IMR-90 (cell line): Measurements from ENCODE around the gene SESN1. TPM values are rescaled to one million over a fixed set of nuclear protein-coding genes. Genes with fewer than 3 reads are reported as not detected.

Source experiments
- ATAC-seq: fragments of 200-7000 bp; cut with Tn5 transposase; 2 replicates; pipeline ENCODE4 v1.9.1; 2020; ENCODE audit warnings: low read depth, mild to moderate bottlenecking, moderate library complexity
- BruUV-seq: library from RNA; stranded (reverse); fragments of 400-500 nt; replicated peaks from 2 replicates; lab custom pipeline; 2021; lab: Mats Ljungman, UMichigan
- CTCF ChIA-PET: fragments of 300-600 bp; formaldehyde crosslinking; extraction: SDS; loops from one replicate; lab custom pipeline; 2021; ENCODE audit warnings: antibody characterized with exemption; lab: Yijun Ruan, JAX
- POLR2A ChIA-PET: fragments of 300-600 bp; sonication (Branson Sonifier 250); formaldehyde crosslinking; loops from one replicate; lab custom pipeline; 2022; ENCODE audit warnings: antibody characterized with exemption; ENCODE audit not compliant: unreplicated experiment; lab: Charles Lee
- DNase-seq: peaks from one replicate; pipeline ENCODE4 v3.0.0; 2013
- H2AFZ ChIP-seq: replicated peaks from 2 replicates; pipeline ENCODE3; 2013; ENCODE audit warnings: low read length, mild to moderate bottlenecking; ENCODE audit not compliant: poor library complexity
- H2AK5ac ChIP-seq: 2 replicates; pipeline ENCODE4 v1.6.1; 2013; ENCODE audit warnings: low read depth, low read length, inconsistent platforms
- H2AK9ac ChIP-seq: replicated peaks from 2 replicates; pipeline ENCODE3; 2013; ENCODE audit warnings: mild to moderate bottlenecking, low read depth, low read length, moderate library complexity; ENCODE audit not compliant: poor library complexity
- H2BK120ac ChIP-seq: 2 replicates; pipeline ENCODE4 v1.6.1; 2013; ENCODE audit warnings: low read depth, low read length, inconsistent platforms
- H2BK15ac ChIP-seq: 3 replicates; pipeline ENCODE4 v1.6.1; 2013; ENCODE audit warnings: low read depth, low read length, inconsistent platforms
- H2BK20ac ChIP-seq: 2 replicates; pipeline ENCODE4 v1.6.1; 2013; ENCODE audit warnings: low read depth, mild to moderate bottlenecking, inconsistent platforms, low read length, moderate library complexity
- H2BK5ac ChIP-seq: 2 replicates; pipeline ENCODE4 v1.6.1; 2013; ENCODE audit warnings: mild to moderate bottlenecking, low read depth, low read length, inconsistent platforms; ENCODE audit not compliant: poor library complexity, severe bottlenecking
- H3K14ac ChIP-seq: replicated peaks from 2 replicates; pipeline ENCODE4 v1.6.1; 2013; ENCODE audit warnings: low read depth, low read length, inconsistent platforms
- H3K18ac ChIP-seq: 2 replicates; pipeline ENCODE4 v1.6.1; 2013; ENCODE audit warnings: low read depth, low read length, control low read depth
- H3K23ac ChIP-seq: 2 replicates; pipeline ENCODE4 v1.6.1; 2013; ENCODE audit warnings: low read depth, low read length, inconsistent platforms
- H3K27ac ChIP-seq: 2 replicates; pipeline ENCODE4 v1.5.1; 2013; ENCODE audit warnings: mild to moderate bottlenecking, control low read depth, low read length; ENCODE audit not compliant: insufficient read depth
- H3K27me3 ChIP-seq: 2 replicates; pipeline ENCODE4 v1.6.1; 2013; ENCODE audit warnings: low read length; ENCODE audit not compliant: control insufficient read depth, insufficient read depth
- H3K36me3 ChIP-seq: 2 replicates; pipeline ENCODE4 v1.6.1; 2013; ENCODE audit warnings: low read length, mixed read lengths; ENCODE audit not compliant: control insufficient read depth, insufficient read depth
- H3K4ac ChIP-seq: 2 replicates; pipeline ENCODE4 v1.6.1; 2013; ENCODE audit warnings: low read depth, low read length, inconsistent platforms
- H3K4me1 ChIP-seq: 2 replicates; pipeline ENCODE4 v1.6.1; 2013; ENCODE audit warnings: low read length, mixed read lengths; ENCODE audit not compliant: control insufficient read depth, insufficient read depth
- H3K4me2 ChIP-seq: 2 replicates; pipeline ENCODE4 v1.6.1; 2013; ENCODE audit warnings: low read depth, mild to moderate bottlenecking, control low read depth, low read length, moderate library complexity
- H3K4me3 ChIP-seq: 2 replicates; pipeline ENCODE4 v1.5.1; 2013; ENCODE audit warnings: low read depth, mild to moderate bottlenecking, control low read depth, low read length, moderate library complexity; ENCODE audit not compliant: insufficient read depth
- H3K56ac ChIP-seq: 2 replicates; pipeline ENCODE4 v1.6.1; 2013; ENCODE audit warnings: low read length, inconsistent platforms; ENCODE audit not compliant: insufficient read depth; ENCODE audit errors: extremely low read depth
- H3K79me1 ChIP-seq, 2 experiments: 2 replicates each; pipeline ENCODE4 v1.6.1; 2013; ENCODE audit warnings: low read length in 2 of 2, inconsistent platforms in 1 of 2, low read depth in 1 of 2
- H3K9ac ChIP-seq: 2 replicates; pipeline ENCODE4 v1.6.1; 2013; ENCODE audit warnings: low read depth, low read length, control low read depth
- H3K9me1 ChIP-seq: 2 replicates; pipeline ENCODE4 v1.6.1; 2013; ENCODE audit warnings: low read length, inconsistent platforms; ENCODE audit not compliant: insufficient read depth
- H3K9me3 ChIP-seq: 2 replicates; pipeline ENCODE4 v1.6.1; 2013; ENCODE audit warnings: low read length; ENCODE audit not compliant: control insufficient read depth, insufficient read depth
- H4K20me1 ChIP-seq: 2 replicates; pipeline ENCODE4 v1.6.1; 2013; ENCODE audit warnings: low read length, inconsistent platforms; ENCODE audit not compliant: insufficient read depth
- H4K5ac ChIP-seq: 2 replicates; pipeline ENCODE4 v1.6.1; 2013; ENCODE audit warnings: mild to moderate bottlenecking, low read depth, low read length, control low read depth
- H4K8ac ChIP-seq, 2 experiments: 2 replicates each; pipeline ENCODE4 v1.6.1; 2013; ENCODE audit warnings: low read depth in 2 of 2, low read length in 2 of 2, control low read depth in 1 of 2, inconsistent platforms in 1 of 2
- H4K91ac ChIP-seq: 2 replicates; pipeline ENCODE4 v1.6.1; 2013; ENCODE audit warnings: low read depth, low read length, inconsistent platforms; ENCODE audit not compliant: insufficient read depth
- BHLHE40 ChIP-seq: fragments of 150-350 bp; IDR thresholded peaks from 2 replicates; pipeline ENCODE4 v1.6.1; 2016; ENCODE audit warnings: mild to moderate bottlenecking, low read depth, low read length
- CEBPB ChIP-seq: IDR thresholded peaks from 2 replicates; pipeline ENCODE4 v1.6.1; 2012; ENCODE audit warnings: low read depth, low read length, improper control_type of control experiment
- CHD1 ChIP-seq: IDR thresholded peaks from 2 replicates; pipeline ENCODE4 v1.6.1; 2012; ENCODE audit warnings: low read depth, low read length, improper control_type of control experiment
- CTCF ChIP-seq: conservative IDR thresholded peaks from 2 replicates; pipeline ENCODE4 v1.5.1; 2012; ENCODE audit warnings: mild to moderate bottlenecking, low read depth, low read length, improper control_type of control experiment
- FOS ChIP-seq: fragments of 150-350 bp; IDR thresholded peaks from 2 replicates; pipeline ENCODE4 v1.6.1; 2016; ENCODE audit warnings: low read depth, low read length
- MAFK ChIP-seq: IDR thresholded peaks from 2 replicates; pipeline ENCODE4 v1.6.1; 2012; ENCODE audit warnings: low read depth, low read length, improper control_type of control experiment
- MAZ ChIP-seq: IDR thresholded peaks from 2 replicates; pipeline ENCODE4 v1.6.1; 2012; ENCODE audit warnings: low read depth, mild to moderate bottlenecking, low read length, improper control_type of control experiment, moderate library complexity, borderline replicate concordance
- NFE2L2 ChIP-seq: fragments of 150-350 bp; IDR thresholded peaks from 2 replicates; pipeline ENCODE4 v1.6.1; 2016; ENCODE audit warnings: low read depth, mild to moderate bottlenecking, low read length
- POLR2A ChIP-seq: IDR thresholded peaks from 2 replicates; pipeline ENCODE4 v1.6.1; 2012; ENCODE audit warnings: mild to moderate bottlenecking, low read depth, low read length
- RAD21 ChIP-seq: IDR thresholded peaks from 2 replicates; pipeline ENCODE4 v1.6.1; 2012; ENCODE audit warnings: low read length, improper control_type of control experiment
- RCOR1 ChIP-seq: IDR thresholded peaks from 2 replicates; pipeline ENCODE4 v1.6.1; 2012; ENCODE audit warnings: mild to moderate bottlenecking, low read length, improper control_type of control experiment; ENCODE audit not compliant: insufficient replicate concordance
- RFX5 ChIP-seq: IDR thresholded peaks from 2 replicates; pipeline ENCODE4 v1.8.0; 2012; ENCODE audit warnings: low read depth, mild to moderate bottlenecking, low read length, moderate library complexity
- SMC3 ChIP-seq: fragments of 150-350 bp; IDR thresholded peaks from 2 replicates; pipeline ENCODE4 v1.6.1; 2016; ENCODE audit warnings: low read depth, mild to moderate bottlenecking, antibody characterized with exemption, low read length, moderate library complexity
- USF2 ChIP-seq: fragments of 150-350 bp; IDR thresholded peaks from 2 replicates; pipeline ENCODE4 v1.6.1; 2017; ENCODE audit warnings: mild to moderate bottlenecking, antibody characterized with exemption, low read length, low read depth
- WGBS, 2 experiments: methylation state at CpG; one replicate each; pipeline versions ENCODE4 v1.1.5 to v1.1.7; 2013; ENCODE audit warnings: missing lambda C conversion rate in 2 of 2; ENCODE audit not compliant: insufficient read length in 1 of 2; ENCODE audit errors: extremely low coverage in 2 of 2; 5-methylcytosine and 5-hydroxymethylcytosine counted together
- dilution Hi-C: fragments of 300-500 bp; cut with HindIII; formaldehyde crosslinking; loops from one replicate; pipeline ENCODE4 v1.14.3; 2018; ENCODE audit warnings: low sequenced_read_pairs; ENCODE audit not compliant: unreplicated experiment
- in situ Hi-C: fragments of 300-500 bp; cut with MboI; formaldehyde crosslinking; loops from 3 replicates; pipeline ENCODE4 v1.14.3; 2019; ENCODE audit warnings: low sequenced_read_pairs, inconsistent platforms, mixed read lengths
- intact Hi-C: fragments of 100-400 bp; cut with micrococcal nuclease; formaldehyde crosslinking; loops from 2 replicates; pipeline ENCODE4 v1.10.0; 2022
- polyA plus RNA-seq, 3 experiments: library from polyadenylated mRNA; depleted of rRNA; stranded (reverse); fragments of >200 nt; gene quantifications; 2 replicates each; pipeline ENCODE4 v1.2.3, GENCODE V29; 2012; ENCODE audit warnings: low replicate concordance in 1 of 3
- total RNA-seq: library from RNA; depleted of rRNA; stranded (reverse); fragments of >200 nt; gene quantifications from 2 replicates; pipeline ENCODE4 v1.2.3, GENCODE V29; 2012
- TF ChIP-seq, protein P1 (sequence below): fragments of 150-350 bp; IDR thresholded peaks from 2 replicates; pipeline ENCODE4 v1.6.1; 2016; ENCODE audit warnings: low read depth, mild to moderate bottlenecking, low read length, moderate library complexity, borderline replicate concordance

Gene SESN1
- total and polyA plus RNA-seq, 2 of the 4 experiments (the other 2 are of a cell fraction) = 9.7 to 16.7 TPM

DNA sequence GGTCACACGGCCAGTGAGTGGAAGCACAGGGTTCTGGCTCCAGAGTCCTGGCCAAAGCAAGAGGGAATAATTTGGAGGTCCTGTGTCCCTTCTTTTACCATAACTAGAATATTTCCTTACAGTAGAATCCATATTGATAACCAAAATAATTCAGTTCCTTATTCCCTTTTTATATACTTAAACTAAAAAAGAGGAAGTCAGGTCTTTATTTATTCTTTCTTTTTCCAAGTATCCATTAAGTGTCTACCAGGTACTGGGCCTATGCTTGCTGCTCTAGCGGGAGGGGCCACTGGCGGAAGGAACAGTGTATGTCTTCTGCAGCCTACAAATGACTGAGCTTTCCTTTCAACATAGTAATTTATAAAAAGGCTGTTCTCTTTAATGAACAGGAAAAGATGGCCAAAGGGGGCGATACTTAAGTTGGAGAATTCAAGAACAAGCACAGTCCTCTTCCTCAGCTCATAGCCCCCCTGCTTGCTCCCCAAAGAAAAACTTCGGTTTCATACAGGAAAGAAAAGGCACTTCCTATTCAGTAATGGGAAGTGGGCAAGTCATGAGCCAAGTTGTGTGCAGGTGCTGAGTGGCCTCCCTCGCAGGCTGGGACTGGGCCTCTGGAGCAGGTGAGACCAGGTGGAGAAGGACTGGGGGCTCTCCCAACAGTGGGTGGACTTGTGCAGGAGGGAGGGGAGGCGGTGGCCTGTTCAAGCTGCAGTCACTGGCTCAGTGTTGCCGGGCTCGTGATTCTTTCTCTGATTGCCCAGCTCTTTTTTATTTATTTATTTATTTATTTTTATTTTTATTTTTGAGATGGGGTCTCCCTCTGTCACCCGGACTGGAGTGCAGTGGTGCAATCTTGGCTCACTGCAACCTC is 135.5 kb downstream of the SESN1 start:
- Histone ChIP-seq H3K4ac (no peak overlapping the region), H2BK20ac (no peak overlapping the region), H3K27ac (no peak overlapping the region), H2BK120ac (no peak overlapping the region), H2AK9ac (no peak overlapping the region), H3K4me2 (no peak overlapping the region), H2BK5ac (no peak overlapping the region), H3K23ac (no peak overlapping the region), H4K91ac (no peak overlapping the region), H3K79me1 (no peaks in the 10 kb centered on the region), H2AK5ac (no peak overlapping the region), H3K9me1 (no peaks in the 10 kb centered on the region; the same call in none of the 2 replicates), H4K5ac (no peak overlapping the region), H3K9me3 (no peaks in the 10 kb centered on the region), H2BK15ac (no peak overlapping the region), H3K14ac (no peak overlapping the region), H3K36me3 (no peaks in the 10 kb centered on the region), H2AFZ (no peak overlapping the region), H4K20me1 (no peaks in the 10 kb centered on the region), H3K4me3 (no peak overlapping the region), H3K9ac (no peak overlapping the region), H3K4me1 (no peaks in the 10 kb centered on the region), H3K56ac (no peak overlapping the region), H4K8ac (no peak overlapping the region), H3K27me3 (no peaks in the 10 kb centered on the region), H3K18ac (no peak overlapping the region)
- 100% methylated on average over 1 of the region's 10 CpGs; no CpG with 5 or more reads in 1 of the 2 experiments for WGBS, 2 experiments
- intact Hi-C loops = no loop called here
- ChIA-PET POLR2A (no interaction called here), CTCF (no interaction called here)
- dilution Hi-C loops = no loop called here
- DNase-seq (no peak), ATAC-seq (no peak)
- BruUV-seq = no TSS peak
- in situ Hi-C loops = no loop called here
- TF ChIP-seq CTCF (no peak), USF2 (no peak), MAFK (no peak), CEBPB (no peak), MAZ (no peak), RCOR1 (no peak), BHLHE40 (no peak), FOS (no peak), CHD1 (no peak), RFX5 (no peak), RAD21 (no peak), SMC3 (no peak), NFE2L2 (no peak), POLR2A (no peak)
- TF ChIP-seq, protein P1, sequence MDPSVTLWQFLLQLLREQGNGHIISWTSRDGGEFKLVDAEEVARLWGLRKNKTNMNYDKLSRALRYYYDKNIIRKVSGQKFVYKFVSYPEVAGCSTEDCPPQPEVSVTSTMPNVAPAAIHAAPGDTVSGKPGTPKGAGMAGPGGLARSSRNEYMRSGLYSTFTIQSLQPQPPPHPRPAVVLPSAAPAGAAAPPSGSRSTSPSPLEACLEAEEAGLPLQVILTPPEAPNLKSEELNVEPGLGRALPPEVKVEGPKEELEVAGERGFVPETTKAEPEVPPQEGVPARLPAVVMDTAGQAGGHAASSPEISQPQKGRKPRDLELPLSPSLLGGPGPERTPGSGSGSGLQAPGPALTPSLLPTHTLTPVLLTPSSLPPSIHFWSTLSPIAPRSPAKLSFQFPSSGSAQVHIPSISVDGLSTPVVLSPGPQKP = no peak
